UCSD-AML1 (cell line): Measurements from ENCODE around the gene PTPRR.

Experiments
- DNase-seq: peaks from one replicate; lab custom pipeline; 2025; ENCODE audit not compliant: unreplicated experiment; lab: John Stamatoyannopoulos, UW

PTPRR gene

GRCh38 chr12:70806043-70806442, 114.5 kb downstream of the PTPRR start:
- DNase-seq, result no peak

- DNase-seq, result no peak
Observed at GRCh38 chr12:70798016-70798783, 122.3 kb downstream of the PTPRR start.

DNA sequence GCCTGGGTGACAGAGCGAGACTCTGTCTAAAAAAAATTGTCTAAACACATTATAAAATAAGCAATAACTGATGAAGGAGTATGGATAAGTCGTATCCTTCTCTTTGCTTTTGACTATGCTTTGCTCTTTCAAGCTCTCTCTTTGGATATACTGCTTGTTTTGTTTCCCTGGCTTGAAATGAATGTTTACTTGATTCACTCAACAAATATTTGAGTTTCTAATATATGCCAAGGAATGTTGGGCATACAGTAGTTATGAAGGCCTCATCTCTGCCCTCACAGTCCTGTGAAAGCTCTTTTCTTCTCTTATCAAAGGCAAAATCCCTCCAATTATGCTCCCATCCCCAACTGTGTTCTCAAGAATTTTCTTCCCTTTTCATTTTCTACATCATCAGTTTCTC, 123.5 kb downstream of the PTPRR start:
- DNase-seq, result no peak

DNA sequence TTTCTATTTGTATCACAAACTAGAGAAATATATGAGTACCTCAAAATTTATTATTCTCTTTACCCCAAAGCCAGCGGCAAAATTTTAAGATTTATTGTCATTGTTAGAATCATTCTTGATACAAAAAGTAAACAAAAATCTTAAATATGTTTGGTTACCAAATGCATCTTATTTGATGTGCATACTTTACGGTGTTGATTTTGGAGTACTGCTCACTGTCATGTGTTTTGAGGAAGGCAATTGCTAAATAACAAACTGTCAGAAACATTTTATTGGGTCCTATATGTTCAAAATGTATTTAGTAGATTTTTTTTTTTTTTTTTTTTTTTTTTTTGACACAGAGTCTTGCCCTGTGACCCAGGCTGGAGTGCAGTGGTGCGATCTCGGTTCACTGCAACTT, 124.9 kb downstream of the PTPRR start:
- DNase-seq, result no peak

DNA sequence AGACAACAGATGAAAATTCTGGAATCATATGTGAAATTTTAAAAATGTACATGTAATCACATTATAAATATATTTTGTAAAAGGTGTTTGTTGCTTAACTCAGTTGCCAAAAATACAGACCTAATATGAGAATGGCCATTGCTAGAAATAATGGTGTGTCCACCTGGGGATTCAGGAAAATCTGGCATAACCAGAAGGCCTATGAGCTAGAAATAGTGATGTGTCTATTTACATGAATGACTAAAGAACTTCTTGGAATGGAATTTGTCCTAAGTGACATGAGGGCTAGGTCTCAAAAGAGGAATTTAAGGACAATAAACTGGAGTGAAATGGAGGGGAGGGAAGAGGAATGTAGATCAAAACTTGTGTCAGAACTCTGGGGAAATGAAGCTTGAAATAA, 126.4 kb downstream of the PTPRR start:
- no peak for DNase-seq

DNA sequence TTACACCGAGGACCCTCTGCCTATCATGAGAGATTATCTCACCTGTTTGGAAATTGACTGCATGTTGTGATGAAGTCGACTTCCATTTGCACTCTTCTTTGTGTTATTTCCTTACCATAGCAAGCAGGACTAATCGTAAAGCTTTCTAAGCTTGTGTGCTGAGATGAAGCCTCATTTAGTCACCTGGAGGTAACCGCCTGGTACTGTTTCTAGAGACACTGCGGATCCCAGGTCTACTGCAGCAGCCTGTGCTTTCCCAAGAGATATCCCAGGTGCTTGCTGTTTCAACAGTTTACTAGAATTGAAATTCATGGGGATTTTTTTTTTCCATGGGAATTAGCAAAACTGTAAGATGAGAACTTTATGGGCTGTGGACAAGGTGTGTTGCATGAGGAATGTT, 131.8 kb downstream of the PTPRR start:
- no peak for DNase-seq

DNA sequence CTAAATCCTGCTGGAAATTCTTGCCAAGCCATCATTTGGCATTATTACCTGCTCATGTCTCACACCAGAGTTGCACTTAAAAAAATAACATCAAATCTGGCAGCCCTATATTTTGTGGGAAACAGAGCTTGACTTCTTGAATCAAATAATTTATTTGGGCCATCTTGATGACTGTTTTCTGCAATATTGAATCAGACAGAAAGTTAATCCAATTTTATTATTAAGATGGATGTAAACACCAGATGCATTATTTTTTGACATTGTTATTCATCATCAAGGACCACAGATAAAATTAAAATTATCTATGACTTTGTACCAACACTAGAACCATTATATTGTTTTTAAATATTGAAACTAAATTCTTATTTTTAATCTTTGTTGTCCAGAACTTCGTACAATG, 132.9 kb downstream of the PTPRR start:
- no peak for DNase-seq

- no peak for DNase-seq
Observed at GRCh38 chr12:70785896-70786295, 134.6 kb downstream of the PTPRR start.

DNA sequence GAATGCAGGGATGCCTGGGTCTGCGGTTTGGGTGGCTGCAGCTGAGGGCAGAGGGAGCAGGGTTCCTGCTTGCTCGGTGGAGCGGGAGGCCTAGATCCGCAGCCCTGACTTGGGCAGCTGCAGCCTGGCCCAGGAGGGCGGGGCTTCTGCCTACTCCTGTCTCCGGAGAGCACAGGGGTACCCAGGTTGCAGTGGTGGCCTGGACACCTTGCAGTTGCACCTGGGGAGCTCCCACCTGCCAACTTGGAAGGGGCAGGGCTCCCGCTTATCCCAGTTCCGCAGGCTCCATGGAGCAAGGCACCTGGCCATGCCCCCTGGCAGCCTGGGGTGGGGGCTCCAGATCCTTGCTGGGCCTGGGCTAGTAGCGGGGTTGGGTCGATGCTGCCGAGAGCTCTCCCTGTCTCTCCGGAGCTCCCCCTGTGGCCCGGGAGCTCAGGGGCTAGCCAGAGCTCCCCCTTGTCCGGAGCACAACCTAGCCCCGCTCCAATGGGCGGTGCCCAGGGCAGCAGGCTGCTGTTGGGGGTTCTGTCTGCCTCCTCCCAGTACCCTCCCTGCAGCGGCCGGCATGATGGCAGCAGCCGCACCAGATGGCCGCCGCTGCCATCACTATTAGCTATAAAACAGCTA, 136.4 kb downstream of the PTPRR start:
- DNase-seq, result no peak

GRCh38 chr12:70783455-70783854, 137.1 kb downstream of the PTPRR start:
- DNase-seq, result no peak

GRCh38 chr12:70779250-70779649, 141.3 kb downstream of the PTPRR start:
- DNase-seq, result no peak

DNA sequence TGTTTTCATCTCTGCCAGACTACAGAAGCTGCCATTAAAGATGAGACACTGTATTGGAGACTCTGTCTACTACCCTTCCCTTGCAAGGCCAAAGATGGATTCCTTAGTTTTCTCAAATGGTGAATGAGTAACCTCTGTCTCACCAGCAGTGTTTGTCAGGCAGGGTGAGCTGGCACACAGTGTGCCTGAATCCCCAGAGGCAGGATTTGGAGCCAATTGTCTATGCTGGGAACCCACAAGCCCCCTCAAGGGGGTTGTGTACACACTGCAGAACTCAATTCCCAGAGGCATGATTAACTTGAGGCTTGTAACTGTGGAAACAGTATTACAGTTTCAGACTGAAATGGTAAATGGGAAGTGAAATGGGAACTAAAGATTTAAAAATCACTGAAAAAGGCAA, 146.5 kb downstream of the PTPRR start:
- DNase-seq, result no peak

DNA sequence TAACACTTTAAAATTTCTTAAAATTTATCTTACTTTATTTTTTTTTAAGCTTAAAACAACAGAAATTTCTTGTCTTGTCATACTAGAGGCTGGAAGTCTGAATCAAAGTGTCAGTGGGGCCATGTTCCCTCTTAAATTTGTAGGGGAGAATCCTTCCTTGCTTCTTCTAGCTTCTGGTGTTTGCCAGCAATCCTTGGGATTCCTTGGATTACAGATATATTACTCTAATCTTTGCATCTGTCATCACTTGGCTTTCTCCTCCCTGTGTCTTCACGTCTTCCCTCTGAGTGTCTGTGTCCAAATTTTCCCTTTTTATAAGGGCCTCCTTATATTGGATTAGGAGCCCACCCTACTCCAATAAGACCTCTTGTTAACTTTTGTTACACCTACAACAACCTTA, 147.7 kb downstream of the PTPRR start:
- no peak for DNase-seq

- no peak for DNase-seq
Observed at GRCh38 chr12:70771581-70771980, 149.0 kb downstream of the PTPRR start.

- DNase-seq, result no peak
Observed at GRCh38 chr12:70763666-70764065, 156.9 kb downstream of the PTPRR start.

DNA sequence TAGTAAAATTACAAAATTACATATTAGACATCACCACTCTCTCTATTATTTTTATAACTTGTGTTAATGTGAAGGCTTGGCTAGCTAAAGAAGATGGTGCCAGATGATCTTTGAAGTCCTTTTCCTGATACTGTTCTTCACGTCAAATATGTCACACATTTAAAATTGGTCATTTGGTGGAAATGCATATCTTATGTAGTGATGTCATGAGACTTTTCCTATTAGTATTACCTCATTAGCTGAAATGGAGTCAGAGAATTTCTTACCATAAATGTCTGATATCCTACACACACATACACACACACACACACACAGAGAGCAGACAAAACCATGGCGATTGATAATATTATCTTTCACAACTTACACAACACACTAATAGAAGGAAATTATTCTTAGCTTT, 158.5 kb downstream of the PTPRR start:
- no peak for DNase-seq

- no peak for DNase-seq
Observed at GRCh38 chr12:70759161-70759918, 161.2 kb downstream of the PTPRR start.

DNA sequence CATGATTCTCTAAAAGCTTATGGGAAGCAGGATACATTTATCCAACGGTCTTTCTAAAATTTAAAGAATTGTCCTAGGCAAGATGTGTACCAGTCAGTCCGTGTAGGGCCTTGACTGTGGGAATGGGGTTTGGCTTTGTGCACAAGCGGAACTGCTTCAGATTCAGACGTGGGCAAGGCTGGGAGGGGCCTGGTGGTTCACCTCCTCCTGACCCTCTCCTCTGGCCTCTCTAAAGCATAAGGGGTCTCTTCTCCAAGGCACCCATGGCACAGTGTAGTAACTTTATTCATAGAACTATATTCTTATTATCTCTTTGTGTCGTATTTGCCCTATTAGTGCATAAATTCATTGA, 162.1 kb downstream of the PTPRR start:
- DNase-seq, result no peak

DNA sequence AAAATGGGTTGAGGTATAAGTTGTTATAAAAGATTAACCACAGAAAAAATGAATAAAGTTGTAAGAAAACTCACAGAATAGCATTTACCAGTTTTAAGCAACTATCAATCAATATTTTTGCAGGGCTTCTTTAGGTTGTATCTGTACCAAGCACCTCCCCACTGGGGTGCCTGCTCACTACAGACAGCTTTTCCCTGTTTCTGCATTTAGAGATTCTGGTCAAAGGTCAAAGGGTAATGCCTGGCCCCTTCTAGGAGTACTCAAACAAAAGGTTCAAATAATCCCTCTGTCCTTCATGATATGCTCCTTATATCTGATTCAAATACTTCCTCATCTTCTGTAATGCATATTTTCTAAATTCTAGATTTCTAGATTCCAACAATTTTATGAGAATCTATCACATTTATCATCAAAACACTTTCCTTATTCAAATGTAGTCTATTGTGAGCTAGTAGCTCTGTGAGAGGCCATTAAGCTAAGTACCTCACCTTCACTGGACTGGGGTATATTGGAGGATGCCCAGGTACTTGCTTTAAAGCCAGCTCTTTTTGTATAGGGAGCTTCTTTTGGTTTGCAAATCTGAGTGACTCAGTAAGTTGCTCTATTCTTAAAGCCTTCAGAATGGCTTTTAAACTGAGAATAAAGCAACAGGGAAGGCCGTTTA, 162.6 kb downstream of the PTPRR start:
- no peak for DNase-seq

GRCh38 chr12:70756791-70757190, 163.7 kb downstream of the PTPRR start:
- no peak for DNase-seq

DNA sequence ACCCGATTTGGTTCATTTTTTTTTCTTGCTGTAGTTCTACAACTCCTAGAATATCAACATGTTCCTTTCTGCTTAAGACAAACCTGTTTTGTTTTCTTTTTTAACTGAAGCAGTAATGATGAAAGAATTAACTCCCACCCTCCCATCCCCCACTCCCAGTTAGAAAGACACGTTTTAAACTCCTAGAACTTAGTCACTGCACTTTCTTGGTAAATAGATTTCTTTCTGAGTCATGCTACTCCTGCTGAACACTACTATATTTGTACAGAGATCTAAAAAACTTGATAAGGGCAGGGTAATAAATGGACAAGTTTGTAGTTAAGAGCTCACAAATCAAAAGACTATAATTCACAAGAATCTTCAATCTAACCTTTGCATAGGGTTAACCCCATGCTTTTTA, 164.4 kb downstream of the PTPRR start:
- DNase-seq, result no peak

DNA sequence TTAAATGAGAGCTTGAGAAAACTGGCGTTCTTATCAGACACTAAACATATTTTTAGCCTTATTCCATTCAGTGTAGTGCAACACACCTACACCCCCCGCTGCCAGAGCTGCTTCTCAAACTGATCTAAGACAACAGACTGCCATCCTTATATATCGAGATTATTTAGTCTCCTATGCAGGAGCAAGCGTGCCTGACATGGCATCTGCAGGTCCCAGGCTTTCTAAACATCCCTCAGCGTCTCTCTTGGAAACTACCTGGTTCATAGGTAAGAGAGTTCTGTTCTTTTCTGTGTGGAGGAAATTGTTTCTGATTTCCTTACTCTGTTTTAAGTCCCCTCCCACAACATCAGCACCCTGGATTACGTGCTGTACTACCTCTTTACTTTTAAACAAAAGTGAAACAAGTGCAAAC, 166.2 kb downstream of the PTPRR start:
- no peak for DNase-seq
